Lower lobe of right lung (tissue), 2 donors: ENCODE results near the gene LRRFIP1. TPM values are rescaled to one million over a fixed set of nuclear protein-coding genes. Genes with fewer than 3 reads are reported as not detected.
"Not testable (repeated sequence)": the region's sequence is repeated elsewhere in the genome, so short reads cannot be mapped to it uniquely, and the experiment has no call there.

Experiments used
- ATAC-seq, 2 donors: fragments of 200-7000 bp; cut with Tn5 transposase; one replicate each; pipeline ENCODE4 v1.9.1; 2020 to 2022; ENCODE audit warnings: mild to moderate bottlenecking in 2 of 2, moderate library complexity in 2 of 2
- DNase-seq: peaks from one replicate; pipeline ENCODE4 v3.0.0-alpha.2; 2020
- H3K27ac ChIP-seq: fragments of 200-600 bp; one replicate; pipeline ENCODE4 v1.8.0; 2022
- H3K27me3 ChIP-seq: fragments of 200-600 bp; one replicate; pipeline ENCODE4 v1.8.0; 2022; ENCODE audit warnings: low read depth
- H3K36me3 ChIP-seq: fragments of 200-600 bp; one replicate; pipeline ENCODE4 v1.8.0; 2022; ENCODE audit warnings: mild to moderate bottlenecking
- H3K4me1 ChIP-seq: fragments of 200-600 bp; one replicate; pipeline ENCODE4 v1.8.0; 2022
- H3K4me3 ChIP-seq: fragments of 200-600 bp; one replicate; pipeline ENCODE4 v1.8.0; 2022; ENCODE audit warnings: mild to moderate bottlenecking
- H3K9me3 ChIP-seq: fragments of 200-600 bp; one replicate; pipeline ENCODE4 v1.8.0; 2022
- CTCF ChIP-seq: fragments of 200-600 bp; IDR thresholded peaks from one replicate; pipeline ENCODE4 v1.8.0; 2022; ENCODE audit warnings: antibody characterized with exemption, mild to moderate bottlenecking
- intact Hi-C: fragments of 100-400 bp; cut with DNase I; formaldehyde crosslinking; loops from one replicate; pipeline ENCODE4 v1.11.0; 2022
- total RNA-seq: library from RNA; stranded (reverse); fragmentation: NEBNext Ultra II Directional; extraction: Animal tissue kit (Norgen Biotek cat#: 25700); gene quantifications from one replicate; pipeline ENCODE4 v1.2.1, GENCODE V29; 2021
- donor health status: DM: no; HTN: yes; CAD: no; lungs with severe emphysema.

Gene LRRFIP1
- total RNA-seq, 1 donor from 2014 or later, result 180 TPM

GRCh38 chr2:237604960-237605359 lies 22.4 kb upstream of the LRRFIP1 start:
- TF ChIP-seq CTCF, result peak; percentile 32
- Histone ChIP-seq H3K27ac (no peak overlapping the region), H3K4me1 (peaks cover 22% of the 10 kb centered on the region), H3K36me3 (no peaks in the 10 kb centered on the region), H3K27me3 (no peaks in the 10 kb centered on the region), H3K9me3 (no peaks in the 10 kb centered on the region), H3K4me3 (no peak overlapping the region)
- ATAC-seq, result peak; percentile 42 to 58
- intact Hi-C loops, result no loop called here
- DNase-seq, result no peak

- intact Hi-C loops, H3K4me3 ChIP-seq, ATAC-seq, H3K36me3 ChIP-seq, H3K27me3 ChIP-seq, H3K27ac ChIP-seq, H3K9me3 ChIP-seq, DNase-seq: not testable (repeated sequence)
- H3K4me1 ChIP-seq, result peaks cover 15% of the 10 kb centered on the region
These were observed 20.9 kb upstream of the LRRFIP1 start for GRCh38 chr2:237606522-237606921.

- no peak for TF ChIP-seq CTCF
- intact Hi-C loops, result no loop called here
- Histone ChIP-seq H3K27me3 (no peaks in the 10 kb centered on the region), H3K36me3 (no peaks in the 10 kb centered on the region), H3K9me3 (no peaks in the 10 kb centered on the region), H3K27ac (no peak overlapping the region), H3K4me1 (peaks cover 45% of the 10 kb centered on the region), H3K4me3 (no peak overlapping the region)
- DNase-seq (no peak), ATAC-seq (no peak)
These were observed 14.6 kb upstream of the LRRFIP1 start for GRCh38 chr2:237612527-237613357.

- Histone ChIP-seq H3K9me3 (no peaks in the 10 kb centered on the region), H3K27ac (no peak overlapping the region), H3K4me1 (peaks cover 53% of the 10 kb centered on the region), H3K27me3 (no peaks in the 10 kb centered on the region), H3K36me3 (no peaks in the 10 kb centered on the region), H3K4me3 (no peak overlapping the region)
- intact Hi-C loops, result no loop called here
- ATAC-seq (peak in 1 of 2 donors; percentile 3), DNase-seq (no peak)
- no peak for TF ChIP-seq CTCF
These were observed 13.7 kb upstream of the LRRFIP1 start for GRCh38 chr2:237613679-237614078.

GRCh38 chr2:237614151-237614720 lies 13.2 kb upstream of the LRRFIP1 start:
- Histone ChIP-seq H3K9me3 (no peaks in the 10 kb centered on the region), H3K4me1 (peaks cover 53% of the 10 kb centered on the region), H3K4me3 (no peak overlapping the region), H3K27ac (peak overlapping the region; percentile 56), H3K36me3 (no peaks in the 10 kb centered on the region), H3K27me3 (no peaks in the 10 kb centered on the region)
- intact Hi-C loops, result no loop called here
- DNase-seq (no peak), ATAC-seq (peak; percentile 85 to 87)
- TF ChIP-seq CTCF, result no peak

- Histone ChIP-seq H3K36me3 (no peaks in the 10 kb centered on the region), H3K4me3 (no peak overlapping the region), H3K27me3 (no peaks in the 10 kb centered on the region), H3K9me3 (no peaks in the 10 kb centered on the region), H3K4me1 (peaks cover 53% of the 10 kb centered on the region), H3K27ac (peak overlapping the region; percentile 81)
- ATAC-seq (no peak), DNase-seq (no peak)
- TF ChIP-seq CTCF, result no peak
- intact Hi-C loops, result no loop called here
These were observed 11.6 kb upstream of the LRRFIP1 start for GRCh38 chr2:237615631-237616249.
